GM21737 (cell line): ENCODE results near the gene CRACR2A.

Experiments
- ATAC-seq: cut with Tn5 transposase; IDR thresholded peaks from one replicate; pipeline ENCODE4 v1.9.1; 2021; ENCODE audit warnings: mild to moderate bottlenecking, moderate library complexity; ENCODE audit not compliant: unreplicated experiment

CRACR2A gene

DNA sequence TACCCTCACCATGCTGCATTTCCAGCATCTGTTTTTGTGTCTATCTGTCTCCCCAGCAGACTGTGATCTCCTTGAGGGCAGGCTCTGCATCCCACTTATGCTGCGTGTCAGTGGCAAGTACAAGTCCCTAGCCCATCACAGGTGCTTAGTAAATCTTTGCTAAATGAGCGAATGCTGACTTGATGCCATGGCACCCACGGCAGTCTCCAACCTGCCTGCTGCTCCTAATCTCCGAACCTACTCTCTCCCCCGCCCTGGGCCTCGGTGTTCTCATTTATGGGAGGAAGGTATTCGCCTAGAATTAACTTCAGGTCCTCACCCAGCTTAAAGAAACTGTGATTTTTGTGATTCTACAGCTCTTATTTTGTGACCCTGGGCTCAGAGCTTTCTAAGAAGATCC lies 152.0 kb downstream of the CRACR2A start:
- ATAC-seq: no peak

DNA sequence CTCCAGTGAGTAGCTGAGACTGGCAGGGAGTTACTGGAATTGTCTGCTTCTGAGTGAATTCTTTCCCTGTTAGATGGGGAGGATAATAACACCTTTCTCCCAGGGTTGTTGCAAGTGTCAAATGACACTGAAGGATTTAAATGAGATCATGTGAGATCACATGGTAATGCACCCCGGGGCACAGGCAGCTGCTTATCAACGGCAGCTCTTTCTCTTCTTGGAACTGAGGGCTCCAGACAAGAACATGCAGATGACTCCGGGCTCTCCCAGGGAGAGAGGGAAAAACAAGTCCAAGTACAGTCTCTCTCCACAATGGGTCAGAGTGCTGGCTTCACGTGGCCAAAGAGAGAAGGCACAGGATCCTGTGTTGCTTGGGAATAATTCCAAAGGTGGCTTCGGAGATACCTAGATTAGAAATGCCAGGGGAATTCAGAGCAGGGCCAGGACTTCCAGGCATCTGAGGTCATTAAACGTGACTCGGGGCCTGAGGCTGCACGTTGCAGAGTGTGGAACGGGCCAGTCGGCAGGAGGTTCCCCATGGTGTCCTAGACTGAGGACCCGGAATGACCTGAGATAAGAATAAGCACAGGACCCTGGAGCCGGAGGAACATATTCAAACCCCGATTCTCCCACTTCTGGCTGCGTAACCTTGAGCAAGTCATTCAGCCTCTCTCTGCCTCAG lies 152.7 kb downstream of the CRACR2A start:
- ATAC-seq: no peak

DNA sequence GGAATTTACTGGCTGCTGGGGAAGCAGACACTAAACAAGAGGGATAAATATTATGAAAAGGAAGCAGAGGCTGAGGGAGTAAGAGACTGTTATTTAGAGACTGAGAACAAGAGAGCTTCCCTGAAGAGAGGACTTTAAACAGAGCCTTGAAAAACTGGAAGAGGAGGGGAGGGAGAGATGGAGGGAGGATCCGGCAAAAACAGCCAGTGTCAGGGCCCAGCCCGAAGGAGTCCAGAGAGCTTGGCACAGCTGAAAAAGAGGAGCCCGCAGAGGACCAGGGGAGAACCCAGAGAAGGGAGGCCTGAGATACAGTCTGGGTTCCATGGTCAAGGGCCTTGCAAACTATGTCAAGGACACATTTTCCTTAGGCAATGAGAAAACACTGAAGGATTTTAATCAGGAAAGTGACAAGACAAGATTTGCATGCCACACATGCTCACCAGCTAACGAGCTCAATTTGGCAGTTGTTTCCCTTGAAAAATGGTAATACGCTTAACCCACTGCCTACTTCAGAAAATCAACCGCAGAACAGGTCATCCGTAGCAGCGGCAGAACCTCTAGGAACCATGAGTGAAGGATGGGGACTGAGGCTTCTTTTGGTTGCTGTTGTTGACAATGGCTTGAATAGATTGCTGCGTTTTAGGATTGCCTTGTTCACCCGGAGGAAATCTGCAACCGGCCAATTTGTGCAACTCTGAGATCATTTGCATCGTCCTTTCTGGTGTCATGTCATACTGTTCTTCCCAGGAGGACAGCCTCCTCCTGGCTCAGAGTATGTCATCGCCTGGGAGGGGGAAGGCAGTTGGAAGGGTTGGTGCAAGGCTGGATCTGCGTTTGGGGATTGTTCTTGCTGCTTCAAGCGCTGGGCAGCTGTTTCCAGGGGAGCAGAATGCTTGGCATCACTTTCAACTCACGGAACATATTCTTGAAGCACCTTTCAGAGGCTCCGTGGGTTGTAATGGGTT lies 153.7 kb downstream of the CRACR2A start:
- ATAC-seq: no peak

DNA sequence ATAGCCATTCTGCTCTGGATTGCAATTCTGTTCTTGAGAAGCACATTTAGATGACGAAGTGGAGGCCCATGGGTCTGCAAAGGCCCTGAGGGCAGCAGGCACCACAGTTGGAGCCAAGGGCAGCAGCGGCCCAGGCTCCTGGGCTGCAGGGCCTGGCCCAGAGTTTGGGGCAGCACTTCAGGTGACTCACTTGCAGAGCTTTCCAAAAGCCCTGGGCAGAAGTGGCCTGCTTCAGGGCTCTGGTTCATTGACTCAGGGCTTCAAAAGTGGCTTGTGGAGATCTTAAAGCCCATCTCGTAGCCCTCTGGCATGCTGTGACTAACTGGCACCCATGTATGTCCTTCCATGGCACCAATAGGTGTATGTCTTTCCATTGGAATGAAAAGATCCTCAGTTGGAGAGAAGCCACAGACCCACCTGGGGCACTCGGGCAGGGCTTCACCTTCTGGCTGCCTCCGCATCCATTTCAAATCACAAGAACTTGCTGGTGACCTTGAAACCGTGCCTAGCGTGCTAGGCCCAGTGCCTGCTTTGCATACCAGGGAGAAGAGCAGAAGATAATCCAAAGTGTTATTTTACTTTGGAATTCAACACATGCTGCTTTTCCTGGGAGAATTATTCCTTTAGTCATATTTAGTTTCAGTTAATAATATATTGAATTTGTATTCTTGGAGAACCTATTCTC lies 155.2 kb downstream of the CRACR2A start:
- ATAC-seq: no peak

DNA sequence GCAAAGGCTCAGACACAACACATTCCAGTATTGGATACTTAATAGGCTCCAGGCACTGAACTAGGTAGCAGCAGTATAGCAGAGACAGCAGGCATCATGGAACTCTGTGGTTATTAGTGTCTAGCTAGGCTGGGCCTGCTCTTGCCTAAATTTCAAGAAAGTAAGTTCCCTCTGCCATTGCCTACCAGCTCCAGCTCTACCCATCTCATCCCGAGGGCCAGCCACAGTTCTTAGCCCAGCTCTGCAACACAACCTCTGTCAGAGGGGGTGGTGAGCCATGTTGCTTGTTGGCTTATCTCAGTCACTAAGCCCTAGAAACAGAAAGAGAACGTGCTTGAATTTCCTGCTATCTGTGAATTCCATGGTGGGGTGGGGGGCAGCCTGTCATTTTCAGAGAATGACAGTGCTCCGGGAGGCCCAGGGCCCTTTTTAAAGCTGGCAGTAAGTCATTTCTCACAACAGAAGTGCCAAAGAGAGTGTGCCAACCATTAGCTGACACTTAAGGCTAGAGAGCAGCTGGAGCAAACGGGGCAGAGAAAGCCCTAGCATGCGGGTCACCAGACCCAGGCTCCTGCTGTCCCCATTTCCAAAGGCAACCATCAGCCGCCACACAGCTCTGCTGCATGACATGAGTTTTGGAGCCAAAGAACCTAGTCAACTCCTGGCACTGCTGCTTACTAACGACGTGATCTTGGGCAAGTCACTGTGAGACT lies 156.1 kb downstream of the CRACR2A start:
- no peak for ATAC-seq

DNA sequence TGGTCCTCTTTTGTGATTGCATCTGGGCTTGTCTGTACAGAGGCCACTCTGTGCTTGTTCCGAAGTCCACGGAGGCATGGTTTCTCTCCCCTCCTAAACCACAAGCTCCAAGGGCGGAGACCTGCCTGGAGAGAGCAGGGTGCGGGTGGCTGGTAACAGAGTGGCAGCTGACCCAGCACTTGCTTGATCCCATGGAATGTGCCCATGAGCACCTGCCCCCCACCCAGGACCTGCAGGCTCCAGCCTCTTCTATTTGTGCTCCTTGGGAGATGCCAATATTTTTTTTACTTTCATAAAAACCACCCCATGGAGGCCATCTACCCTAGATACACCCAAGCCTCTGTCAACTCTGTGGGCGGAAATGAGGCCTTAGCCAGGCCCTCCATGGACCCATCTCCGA lies 157.2 kb downstream of the CRACR2A start:
- no peak for ATAC-seq

DNA sequence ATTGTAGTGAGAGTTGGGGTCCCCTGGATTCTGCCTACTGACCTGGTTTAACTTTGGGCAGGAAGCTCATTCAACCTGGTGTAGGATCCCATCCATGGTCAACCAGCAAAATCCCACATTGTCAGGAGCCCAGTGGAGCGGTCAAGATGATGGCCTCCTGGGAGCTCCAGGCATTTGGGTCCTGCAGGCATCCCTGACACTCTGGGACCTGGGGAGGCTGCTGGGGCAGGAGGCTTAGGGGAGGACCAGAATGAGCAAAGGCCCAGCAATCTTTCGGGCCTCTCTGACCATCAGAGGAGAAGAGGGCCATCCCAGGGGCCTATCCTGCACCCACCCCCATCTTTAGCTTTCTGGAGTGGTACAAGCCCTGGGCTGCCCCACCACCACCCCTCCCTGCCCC lies 157.9 kb downstream of the CRACR2A start:
- ATAC-seq: no peak

DNA sequence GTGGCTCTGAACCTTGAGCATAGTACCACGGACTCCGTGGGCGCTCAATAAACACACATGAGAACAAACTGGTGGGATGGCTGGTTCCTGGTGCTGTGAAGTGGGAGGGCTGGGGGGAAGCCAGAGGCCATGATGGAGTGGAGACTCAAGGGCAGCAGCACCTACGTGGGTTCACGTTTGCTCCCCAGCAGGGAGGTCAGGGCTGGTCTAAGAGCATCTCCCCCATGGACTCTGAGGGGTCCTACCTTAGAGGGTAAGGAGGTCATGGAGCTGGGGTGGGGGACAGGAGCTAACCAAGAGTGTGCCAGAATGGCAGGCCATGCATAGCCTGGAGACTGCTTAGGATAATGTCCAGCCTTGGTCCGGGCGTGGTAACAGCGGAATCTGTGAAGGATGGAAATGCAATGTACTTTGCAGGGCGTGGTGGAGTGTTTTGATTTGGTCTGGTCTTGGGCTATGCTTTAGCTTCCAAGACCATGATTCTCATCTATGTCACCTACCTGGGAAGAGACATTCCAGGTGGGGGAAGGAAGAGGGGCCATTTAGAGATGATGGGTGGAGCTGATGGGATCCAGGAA lies 158.9 kb downstream of the CRACR2A start:
- ATAC-seq: no peak

DNA sequence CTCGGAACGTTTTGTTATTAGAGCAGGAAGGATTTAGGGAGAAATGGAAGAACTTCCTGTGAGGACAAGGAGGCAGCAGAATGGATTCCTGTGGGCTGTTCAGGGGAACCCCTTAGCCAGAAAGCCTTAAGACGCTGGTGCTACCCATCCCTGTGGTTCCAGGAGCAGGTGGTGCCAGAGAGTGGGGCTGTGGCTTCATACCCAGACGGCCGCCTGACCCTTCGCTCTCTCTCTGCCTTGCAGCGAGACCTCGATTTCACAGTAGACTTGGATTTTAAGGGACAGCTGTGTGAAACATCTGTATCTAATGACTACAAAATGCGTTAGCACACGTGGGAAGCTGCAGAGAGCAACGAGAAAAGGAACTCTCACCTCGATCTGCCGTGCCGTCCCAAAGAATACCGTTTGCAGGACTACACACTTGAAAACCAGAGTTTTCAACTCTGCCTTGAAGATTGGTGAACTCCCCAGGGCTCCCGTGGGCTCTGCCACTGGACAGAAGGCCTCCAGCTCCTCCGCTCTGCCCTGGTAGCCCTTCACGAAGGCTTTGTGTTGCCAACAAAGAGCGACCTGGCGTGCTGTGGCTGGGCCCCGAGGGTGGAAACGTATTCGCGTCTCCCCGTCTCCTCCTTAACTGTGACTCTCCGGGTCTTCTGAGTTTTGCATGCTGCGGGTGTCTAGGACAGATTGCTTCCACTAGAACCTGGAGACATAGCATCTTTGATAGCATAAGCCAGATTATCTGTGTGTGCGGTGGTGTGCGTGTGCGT lies 159.9 kb downstream of the CRACR2A start:
- ATAC-seq: no peak

DNA sequence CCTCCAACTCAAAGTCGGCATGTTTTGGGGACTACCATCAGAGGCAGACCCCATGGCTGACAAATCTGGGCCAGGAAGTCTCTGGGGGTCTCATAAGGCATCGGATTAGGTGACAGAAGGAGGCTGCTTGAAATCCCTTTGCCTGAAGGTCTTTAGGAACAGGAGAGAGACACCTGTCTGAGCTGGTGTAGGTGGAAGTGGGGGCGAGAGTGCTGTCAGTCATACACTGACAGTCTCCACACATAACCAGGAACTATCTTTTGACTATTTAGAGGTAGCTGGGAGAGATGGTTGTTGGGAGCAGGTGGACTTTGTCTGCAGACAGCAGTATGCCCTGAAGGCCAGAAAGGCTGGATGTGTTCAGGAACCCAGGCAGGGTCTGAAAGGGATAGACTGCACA lies 163.2 kb downstream of the CRACR2A start:
- no peak for ATAC-seq

DNA sequence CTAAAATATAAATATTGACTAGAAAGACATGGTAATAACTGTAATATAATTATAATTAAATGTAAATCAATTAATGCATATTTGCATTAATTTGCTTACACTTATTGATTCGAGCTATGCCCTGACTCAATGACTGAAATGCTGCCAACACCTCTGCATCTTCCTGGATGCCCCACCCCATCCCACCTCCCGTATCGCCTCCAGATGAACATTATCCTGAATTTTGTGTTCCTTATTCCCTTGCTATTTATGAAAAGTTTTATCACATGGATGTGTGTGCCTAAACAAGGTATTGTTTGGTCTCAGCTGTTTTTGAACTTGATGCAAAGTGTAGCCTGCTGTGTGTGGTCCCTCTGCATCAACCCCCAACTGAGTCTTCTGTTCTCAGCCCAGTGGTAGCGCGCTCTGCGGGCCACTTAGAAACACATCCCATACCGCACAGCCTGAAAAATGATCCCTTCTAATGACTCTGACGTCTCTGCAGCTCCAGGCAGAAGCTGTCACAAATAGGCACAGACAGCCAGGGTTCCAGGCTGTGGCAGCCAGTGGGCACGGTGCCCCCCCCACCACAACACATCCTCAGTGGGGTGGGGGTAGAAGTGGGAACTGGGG lies 165.4 kb downstream of the CRACR2A start:
- no peak for ATAC-seq

DNA sequence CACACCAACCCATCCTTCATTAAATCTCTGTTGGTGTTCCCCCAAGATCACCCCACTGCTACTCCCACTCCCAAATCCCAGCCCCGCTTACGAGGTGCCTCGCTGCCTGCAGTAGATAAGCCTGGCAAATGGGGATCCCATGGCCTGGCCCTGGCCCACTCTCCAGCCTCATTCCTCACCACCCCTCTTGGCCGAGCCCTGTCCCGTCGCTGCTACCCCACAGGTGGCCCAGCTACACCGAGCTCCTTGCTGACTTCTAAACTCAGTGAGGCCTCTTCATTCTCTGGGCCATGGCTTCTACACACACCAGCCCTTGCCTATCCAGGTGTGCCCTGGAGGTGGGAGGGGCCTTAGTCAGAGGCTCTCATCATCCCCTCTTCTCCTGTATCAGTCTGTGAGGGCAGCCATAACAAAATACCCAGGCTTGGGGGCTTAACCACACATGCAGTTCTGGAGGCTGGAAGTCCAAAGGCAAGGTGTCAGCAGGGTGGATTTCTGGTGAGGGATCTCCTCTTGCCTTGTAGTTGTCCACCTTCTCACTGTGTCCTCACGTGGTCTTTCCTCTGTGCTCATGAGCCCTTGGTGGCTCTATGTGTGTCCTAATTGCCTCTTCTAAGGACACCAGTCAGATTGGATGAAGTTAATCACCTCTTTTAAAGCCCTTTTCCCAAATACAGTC lies 169.1 kb downstream of the CRACR2A start:
- ATAC-seq: no peak

DNA sequence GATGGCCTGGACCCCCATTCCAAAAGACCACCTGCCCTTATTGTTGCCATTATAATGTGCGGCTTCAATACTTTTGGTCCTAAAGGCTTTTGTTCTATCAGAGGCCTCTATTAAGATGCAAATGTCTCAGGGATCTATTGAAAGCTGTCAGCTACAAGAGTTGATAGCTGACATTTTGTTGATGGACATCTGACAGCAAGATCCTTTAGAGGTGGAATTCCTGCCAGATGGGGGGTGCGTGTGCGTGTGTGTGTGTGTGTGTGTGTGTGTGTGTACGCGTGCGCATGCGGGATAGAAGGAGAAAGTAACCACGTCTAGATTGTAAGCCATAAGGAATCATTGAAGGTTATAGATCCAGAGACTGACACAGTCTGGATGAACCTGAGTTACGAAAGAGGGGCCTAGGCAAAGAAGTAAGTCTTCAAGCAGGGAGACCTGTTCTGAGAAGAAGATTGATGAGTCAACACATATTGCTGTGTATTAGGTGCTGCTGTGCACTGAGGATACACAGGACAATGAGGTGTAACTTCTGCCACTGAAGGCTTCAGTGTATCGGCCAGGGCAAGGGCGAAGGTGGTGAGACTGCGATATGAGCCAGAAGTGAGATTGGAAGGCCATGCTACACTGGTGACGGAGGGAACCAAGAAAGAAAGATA lies 172.7 kb downstream of the CRACR2A start:
- no peak for ATAC-seq

DNA sequence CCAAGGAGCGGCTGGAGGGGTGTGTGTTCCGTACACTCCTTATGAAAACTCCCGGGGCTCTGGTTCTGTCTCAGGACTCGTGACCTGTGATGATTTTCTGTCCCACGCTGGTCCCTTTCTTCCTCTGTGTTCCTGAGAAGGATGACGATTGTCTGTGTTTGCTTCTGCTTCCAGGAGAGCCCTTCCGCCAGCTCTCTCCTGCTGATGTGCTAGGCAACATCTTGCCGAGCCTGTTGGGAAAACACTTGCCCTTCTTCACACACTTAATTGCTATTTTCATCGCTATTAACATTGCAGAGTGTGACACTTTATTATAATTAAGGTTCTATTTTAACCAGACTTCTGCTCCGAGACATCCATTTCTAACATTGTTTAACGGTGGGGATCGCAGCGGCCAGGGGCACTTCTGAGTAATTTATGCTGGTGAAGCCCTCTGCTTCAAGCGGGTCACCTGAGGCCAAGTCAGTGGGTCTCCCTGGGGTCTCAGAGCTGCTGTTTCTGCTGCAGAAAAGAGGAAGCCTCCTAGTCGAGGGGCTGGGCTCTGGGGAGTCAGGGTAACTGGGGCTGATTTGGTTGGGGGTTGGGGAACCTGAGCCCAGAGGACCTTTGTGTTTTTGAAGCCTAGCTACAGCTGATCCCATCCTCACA lies 173.3 kb downstream of the CRACR2A start:
- no peak for ATAC-seq

DNA sequence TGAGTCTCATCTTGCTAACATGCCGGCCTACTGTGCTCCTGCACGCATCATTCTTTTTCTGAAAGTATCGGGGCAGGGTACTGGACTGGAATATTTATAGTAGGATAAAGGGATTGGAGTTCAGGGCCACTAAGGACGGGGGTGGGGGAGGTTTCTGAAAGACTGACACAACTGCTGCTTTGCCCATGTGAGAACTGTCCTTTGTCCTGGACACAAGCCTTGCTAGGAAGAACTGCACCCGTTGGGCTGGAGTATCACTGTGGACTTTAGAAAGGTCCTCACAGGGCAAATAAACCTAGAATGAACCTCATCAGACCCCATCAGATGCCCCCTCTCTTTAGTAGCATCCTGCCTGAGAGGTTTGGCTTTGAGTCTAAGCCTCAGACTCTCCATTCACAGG lies 174.4 kb downstream of the CRACR2A start:
- ATAC-seq: no peak

DNA sequence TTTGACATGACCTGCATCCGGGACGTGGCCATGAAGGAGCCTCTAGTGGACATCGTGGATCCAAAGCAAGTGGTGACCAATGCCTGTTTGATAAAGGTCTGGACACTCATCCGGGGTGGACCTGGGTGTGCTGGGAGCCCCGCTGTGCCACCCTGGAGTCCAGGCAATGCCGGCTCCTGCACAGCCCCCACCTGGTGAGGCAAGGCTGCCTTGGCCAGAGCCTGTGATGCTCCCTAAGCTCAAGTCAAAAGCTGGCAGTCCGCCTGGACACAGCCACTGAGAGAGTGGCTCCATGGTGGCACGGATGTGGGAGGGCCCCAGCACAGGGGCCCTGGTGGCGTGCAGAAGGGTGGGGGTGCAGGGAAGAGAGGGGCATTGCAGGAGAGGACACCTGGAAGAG lies 176.0 kb downstream of the CRACR2A start:
- ATAC-seq: no peak

DNA sequence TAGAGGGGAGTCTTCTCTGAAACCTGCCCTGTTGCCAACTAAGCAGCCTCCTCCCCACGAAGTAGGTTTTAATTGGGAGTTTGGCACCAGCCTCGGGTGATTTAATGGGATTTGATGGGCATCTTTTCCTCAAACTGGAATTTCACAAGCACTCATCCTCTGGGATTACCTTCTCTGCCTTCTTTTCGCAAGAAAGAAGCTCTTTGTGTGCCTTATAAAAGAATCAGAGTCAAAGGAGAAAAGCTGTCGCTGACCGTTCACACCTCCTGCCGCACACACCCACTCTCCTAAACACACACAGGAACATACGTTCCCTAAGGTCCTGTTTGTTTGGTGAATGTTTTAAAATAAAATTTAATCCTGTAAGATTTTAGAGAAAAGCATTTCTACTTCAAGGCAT lies 177.9 kb downstream of the CRACR2A start:
- ATAC-seq: no peak

DNA sequence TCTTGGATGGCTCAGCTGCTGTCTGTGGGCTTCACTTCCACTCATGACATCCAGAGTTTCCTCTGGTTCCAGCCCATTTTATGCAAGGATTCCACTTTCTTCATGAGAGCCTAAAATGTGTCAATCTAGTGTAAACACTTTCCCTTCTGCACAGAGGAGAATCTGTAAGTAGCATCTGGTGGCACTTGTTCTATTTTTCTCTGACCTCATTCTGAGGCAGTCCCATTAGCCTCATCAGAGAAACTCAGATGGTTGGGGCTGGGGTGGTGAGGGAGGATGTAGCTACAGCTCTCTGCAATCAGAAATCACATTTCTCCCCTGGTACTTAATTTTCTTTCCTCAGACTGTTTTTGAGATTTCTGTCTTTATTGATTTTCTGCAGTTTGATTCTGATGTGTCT lies 180.3 kb downstream of the CRACR2A start:
- no peak for ATAC-seq
